ENCODE data around the gene TRPV2. TPM values are rescaled to one million over a fixed set of nuclear protein-coding genes. Genes with fewer than 3 reads are reported as not detected.

TRPV2 gene
- total RNA-seq, 1 experiment from 2014 or later: 34.9 TPM

DNA sequence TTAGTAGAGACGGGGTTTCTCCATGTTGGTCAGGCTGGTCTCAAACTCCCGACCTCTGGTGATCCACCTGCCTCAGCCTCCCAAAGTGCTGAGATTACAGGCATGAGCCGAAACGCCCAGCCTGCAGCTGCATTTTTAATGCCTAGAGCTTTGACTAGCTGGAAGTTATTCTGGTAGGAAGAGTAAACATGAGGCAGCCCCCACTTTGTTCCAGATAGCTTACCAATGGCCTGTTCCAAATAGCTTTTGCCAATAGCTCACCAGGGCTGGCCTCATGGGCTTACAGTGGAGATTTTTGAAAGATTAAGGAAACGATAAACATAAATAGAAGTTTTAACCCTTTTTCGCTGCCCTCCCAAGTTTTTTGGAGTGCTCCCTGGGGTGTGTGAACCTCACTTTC is 9.8 kb downstream of the TRPV2 start:
- Histone ChIP-seq H3K4me1 (ENCODE audit: control insufficient read depth, insufficient read depth, low read length) (no peaks in the 10 kb centered on the region), H3K27me3 (ENCODE audit: control insufficient read depth, insufficient read depth, low read length) (no peaks in the 10 kb centered on the region), H3K4me3 (ENCODE audit: low read depth in 2 of 2, low read length in 2 of 2) (no peak overlapping the region), H3K9me3 (ENCODE audit: control insufficient read depth, insufficient read depth, low read depth, low read length) (no peaks in the 10 kb centered on the region), H3K36me3 (ENCODE audit: control insufficient read depth, insufficient read depth, low read length) (no peaks in the 10 kb centered on the region), H3K27ac (ENCODE audit: low read length) (no peak overlapping the region)
- no peak for TF ChIP-seq SIN3A (IDR thresholded peaks at IDR 0.05; ENCODE audit: borderline replicate concordance, insufficient read depth, low read depth, low read length)
- no peak for TF ChIP-seq TCF7L2 (IDR thresholded peaks at IDR 0.05; ENCODE audit: low read depth, low read length)
- no peak for TF ChIP-seq POLR2AphosphoS5 (IDR thresholded peaks at IDR 0.05; ENCODE audit: low read depth, low read length)
- TF ChIP-seq, protein P1, sequence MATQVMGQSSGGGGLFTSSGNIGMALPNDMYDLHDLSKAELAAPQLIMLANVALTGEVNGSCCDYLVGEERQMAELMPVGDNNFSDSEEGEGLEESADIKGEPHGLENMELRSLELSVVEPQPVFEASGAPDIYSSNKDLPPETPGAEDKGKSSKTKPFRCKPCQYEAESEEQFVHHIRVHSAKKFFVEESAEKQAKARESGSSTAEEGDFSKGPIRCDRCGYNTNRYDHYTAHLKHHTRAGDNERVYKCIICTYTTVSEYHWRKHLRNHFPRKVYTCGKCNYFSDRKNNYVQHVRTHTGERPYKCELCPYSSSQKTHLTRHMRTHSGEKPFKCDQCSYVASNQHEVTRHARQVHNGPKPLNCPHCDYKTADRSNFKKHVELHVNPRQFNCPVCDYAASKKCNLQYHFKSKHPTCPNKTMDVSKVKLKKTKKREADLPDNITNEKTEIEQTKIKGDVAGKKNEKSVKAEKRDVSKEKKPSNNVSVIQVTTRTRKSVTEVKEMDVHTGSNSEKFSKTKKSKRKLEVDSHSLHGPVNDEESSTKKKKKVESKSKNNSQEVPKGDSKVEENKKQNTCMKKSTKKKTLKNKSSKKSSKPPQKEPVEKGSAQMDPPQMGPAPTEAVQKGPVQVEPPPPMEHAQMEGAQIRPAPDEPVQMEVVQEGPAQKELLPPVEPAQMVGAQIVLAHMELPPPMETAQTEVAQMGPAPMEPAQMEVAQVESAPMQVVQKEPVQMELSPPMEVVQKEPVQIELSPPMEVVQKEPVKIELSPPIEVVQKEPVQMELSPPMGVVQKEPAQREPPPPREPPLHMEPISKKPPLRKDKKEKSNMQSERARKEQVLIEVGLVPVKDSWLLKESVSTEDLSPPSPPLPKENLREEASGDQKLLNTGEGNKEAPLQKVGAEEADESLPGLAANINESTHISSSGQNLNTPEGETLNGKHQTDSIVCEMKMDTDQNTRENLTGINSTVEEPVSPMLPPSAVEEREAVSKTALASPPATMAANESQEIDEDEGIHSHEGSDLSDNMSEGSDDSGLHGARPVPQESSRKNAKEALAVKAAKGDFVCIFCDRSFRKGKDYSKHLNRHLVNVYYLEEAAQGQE (IDR thresholded peaks at IDR 0.05; ENCODE audit: insufficient read depth in 1 of 2, low read depth in 2 of 2, low read length in 1 of 2): no peak
- TF ChIP-seq, protein P2, sequence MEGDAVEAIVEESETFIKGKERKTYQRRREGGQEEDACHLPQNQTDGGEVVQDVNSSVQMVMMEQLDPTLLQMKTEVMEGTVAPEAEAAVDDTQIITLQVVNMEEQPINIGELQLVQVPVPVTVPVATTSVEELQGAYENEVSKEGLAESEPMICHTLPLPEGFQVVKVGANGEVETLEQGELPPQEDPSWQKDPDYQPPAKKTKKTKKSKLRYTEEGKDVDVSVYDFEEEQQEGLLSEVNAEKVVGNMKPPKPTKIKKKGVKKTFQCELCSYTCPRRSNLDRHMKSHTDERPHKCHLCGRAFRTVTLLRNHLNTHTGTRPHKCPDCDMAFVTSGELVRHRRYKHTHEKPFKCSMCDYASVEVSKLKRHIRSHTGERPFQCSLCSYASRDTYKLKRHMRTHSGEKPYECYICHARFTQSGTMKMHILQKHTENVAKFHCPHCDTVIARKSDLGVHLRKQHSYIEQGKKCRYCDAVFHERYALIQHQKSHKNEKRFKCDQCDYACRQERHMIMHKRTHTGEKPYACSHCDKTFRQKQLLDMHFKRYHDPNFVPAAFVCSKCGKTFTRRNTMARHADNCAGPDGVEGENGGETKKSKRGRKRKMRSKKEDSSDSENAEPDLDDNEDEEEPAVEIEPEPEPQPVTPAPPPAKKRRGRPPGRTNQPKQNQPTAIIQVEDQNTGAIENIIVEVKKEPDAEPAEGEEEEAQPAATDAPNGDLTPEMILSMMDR (IDR thresholded peaks at IDR 0.05): no peak
- BruUV-seq (replicated peaks): no TSS peak
- ATAC-seq (no peak), DNase-seq (ENCODE audit: low read depth, low spot score) (no peak)
- intact Hi-C loops (cut with micrococcal nuclease; ENCODE audit: unreplicated experiment): no loop called here
- ChIA-PET POLR2A (no interaction called here), CTCF (no interaction called here)
- in situ Hi-C loops (cut with HindIII; ENCODE audit: low pct_unique_long_range_greater_than_20kb, low sequenced_read_pairs): no loop called here

DNA sequence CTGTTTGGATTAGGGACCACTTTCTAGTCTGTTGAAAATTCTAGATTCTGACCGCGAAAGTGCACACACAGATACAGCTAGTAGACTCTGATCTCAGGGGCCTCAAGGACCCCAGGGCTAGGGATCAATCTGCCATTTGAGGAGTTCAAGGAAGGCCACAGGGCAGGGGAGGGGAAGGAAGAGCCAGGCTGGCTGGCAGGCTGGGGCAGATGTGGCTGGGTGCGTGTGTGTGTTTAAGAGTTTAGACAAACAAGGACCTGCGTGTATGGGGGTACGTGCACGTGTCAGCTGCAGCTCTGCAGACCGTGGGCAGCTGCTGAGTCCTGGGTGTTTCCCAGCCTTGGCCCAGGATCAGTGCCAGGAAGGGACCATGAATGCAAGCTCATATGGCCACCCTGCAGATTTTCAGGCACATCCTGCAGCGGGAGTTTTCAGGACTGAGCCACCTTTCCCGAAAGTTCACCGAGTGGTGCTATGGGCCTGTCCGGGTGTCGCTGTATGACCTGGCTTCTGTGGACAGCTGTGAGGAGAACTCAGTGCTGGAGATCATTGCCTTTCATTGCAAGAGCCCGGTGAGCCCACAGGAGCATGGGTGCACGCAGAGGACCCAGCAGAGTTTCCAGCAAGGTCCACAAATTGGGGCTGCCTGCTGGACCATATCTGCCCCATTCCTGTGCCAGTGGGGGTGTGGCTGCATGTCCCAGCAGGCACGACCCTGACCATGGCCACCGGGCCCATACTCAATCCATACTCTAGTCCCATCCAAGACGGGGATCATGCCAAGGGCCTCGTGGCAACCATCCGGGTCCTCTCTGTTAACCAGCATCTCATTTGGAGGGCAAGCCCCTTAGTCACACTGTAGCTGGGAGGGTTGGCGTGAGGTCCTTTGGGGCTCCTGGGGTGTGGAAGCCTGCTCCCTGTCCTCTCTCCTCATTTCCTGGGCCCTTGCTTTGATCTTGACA is 10.6 kb downstream of the TRPV2 start:
- BruUV-seq (replicated peaks): no TSS peak
- no peak overlapping the region for H3K27ac ChIP-seq (ENCODE audit: low read length)
- no peaks in the 10 kb centered on the region for H3K4me1 ChIP-seq (ENCODE audit: control insufficient read depth, insufficient read depth, low read length)
- in situ Hi-C loops (cut with HindIII; ENCODE audit: low pct_unique_long_range_greater_than_20kb, low sequenced_read_pairs): no loop called here
- TF ChIP-seq, protein P1 (IDR thresholded peaks at IDR 0.05; ENCODE audit: insufficient read depth in 1 of 2, low read depth in 2 of 2, low read length in 1 of 2): no peak
- TF ChIP-seq, protein P2 (IDR thresholded peaks at IDR 0.05): no peak
- TF ChIP-seq SIN3A (IDR thresholded peaks at IDR 0.05; ENCODE audit: borderline replicate concordance, insufficient read depth, low read depth, low read length) (no peak), POLR2AphosphoS5 (IDR thresholded peaks at IDR 0.05; ENCODE audit: low read depth, low read length) (no peak), TCF7L2 (IDR thresholded peaks at IDR 0.05; ENCODE audit: low read depth, low read length) (no peak)
- POLR2A ChIA-PET: no interaction called here
- no peak for ATAC-seq
- no peaks in the 10 kb centered on the region for H3K36me3 ChIP-seq (ENCODE audit: control insufficient read depth, insufficient read depth, low read length)
- H3K4me3 ChIP-seq (ENCODE audit: low read depth in 2 of 2, low read length in 2 of 2): no peak overlapping the region
- CTCF ChIA-PET: interaction anchor here (0.5 kb wide), 1 partner anchor 40 kb away, joined by 4 read pairs; no protein-coding TSS in a partner anchor
- no peak for DNase-seq (ENCODE audit: low read depth, low spot score)
- H3K9me3 ChIP-seq (ENCODE audit: control insufficient read depth, insufficient read depth, low read depth, low read length): no peaks in the 10 kb centered on the region
- intact Hi-C loops (cut with micrococcal nuclease; ENCODE audit: unreplicated experiment): no loop called here
- no peaks in the 10 kb centered on the region for H3K27me3 ChIP-seq (ENCODE audit: control insufficient read depth, insufficient read depth, low read length)
